GM18508 (cell line): ENCODE measurements around the gene C3orf85.
"Not testable (repeated sequence)": the region's sequence is repeated elsewhere in the genome, so short reads cannot be mapped to it uniquely, and the experiment has no call there.

ENCODE experiments used
- ATAC-seq: cut with Tn5 transposase; IDR thresholded peaks from one replicate; pipeline ENCODE4 v1.9.1; 2021; ENCODE audit warnings: moderate number of reproducible peaks; ENCODE audit not compliant: insufficient read depth, unreplicated experiment

C3orf85 gene, protein sequence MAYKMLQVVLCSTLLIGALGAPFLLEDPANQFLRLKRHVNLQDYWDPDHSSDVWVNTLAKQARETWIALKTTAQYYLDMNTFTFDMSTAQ

DNA sequence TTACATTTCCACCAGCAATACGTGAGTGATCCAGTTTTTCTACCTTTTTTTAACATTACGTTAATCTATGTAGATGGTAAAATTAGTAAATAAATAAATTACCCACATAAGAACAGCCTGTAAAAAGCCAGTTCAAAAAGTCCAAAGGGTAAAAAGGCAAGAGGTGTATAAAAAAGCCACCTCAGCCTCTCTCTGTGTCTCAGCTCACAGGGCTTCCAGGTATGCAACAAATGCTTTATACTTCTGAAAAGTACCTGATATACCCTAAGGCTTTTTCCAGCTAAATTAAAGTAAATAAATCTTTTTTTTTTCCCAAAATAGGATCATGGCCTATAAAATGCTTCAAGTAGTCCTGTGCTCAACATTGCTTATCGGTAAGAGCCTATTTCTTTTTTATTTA lies at the start of gene C3orf85:
Gene C3orf85, plus strand, starts transcription at position 197 of the 400 bp plus-strand sequence. Its CDS starts 129 bp downstream, at position 326.
- no peak for ATAC-seq

DNA sequence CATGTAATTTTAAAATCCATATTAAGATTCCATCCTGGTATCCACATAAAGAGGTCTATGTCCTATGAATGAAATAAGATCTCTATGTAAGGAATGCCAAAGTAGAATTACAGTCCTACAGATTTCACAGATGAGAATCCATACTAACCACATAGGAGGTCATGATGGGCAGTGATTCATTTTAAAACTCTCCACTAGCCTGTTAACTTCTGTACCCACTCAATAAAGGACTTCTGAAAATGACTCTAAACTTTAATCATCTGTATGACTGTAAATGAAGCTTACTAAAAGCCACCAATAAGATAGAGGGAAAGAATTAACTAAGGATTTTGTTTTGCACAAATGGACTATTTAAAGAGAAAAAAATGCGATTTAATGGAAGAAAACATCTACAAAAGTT lies 47.3 kb upstream of the C3orf85 start:
- ATAC-seq = no peak

DNA sequence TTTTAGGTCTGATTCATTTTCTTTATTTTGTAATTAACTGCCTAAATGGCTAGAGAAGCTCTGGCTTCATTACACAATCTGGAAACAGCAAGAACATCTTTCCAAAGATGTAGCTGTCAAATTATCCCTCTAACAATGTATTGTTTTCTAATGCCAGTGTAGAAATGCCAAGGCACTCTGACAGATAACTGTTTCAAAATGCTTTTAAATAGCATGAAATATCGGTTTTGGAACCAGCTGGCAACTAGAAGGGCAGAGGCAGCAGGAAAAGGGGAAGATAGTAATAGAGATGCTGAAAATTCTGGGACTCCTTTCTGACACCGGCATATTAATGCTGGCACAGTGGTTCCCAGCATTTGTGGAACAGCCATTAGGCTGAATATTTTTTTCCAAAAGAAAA lies 44.7 kb upstream of the C3orf85 start:
- no peak for ATAC-seq

DNA sequence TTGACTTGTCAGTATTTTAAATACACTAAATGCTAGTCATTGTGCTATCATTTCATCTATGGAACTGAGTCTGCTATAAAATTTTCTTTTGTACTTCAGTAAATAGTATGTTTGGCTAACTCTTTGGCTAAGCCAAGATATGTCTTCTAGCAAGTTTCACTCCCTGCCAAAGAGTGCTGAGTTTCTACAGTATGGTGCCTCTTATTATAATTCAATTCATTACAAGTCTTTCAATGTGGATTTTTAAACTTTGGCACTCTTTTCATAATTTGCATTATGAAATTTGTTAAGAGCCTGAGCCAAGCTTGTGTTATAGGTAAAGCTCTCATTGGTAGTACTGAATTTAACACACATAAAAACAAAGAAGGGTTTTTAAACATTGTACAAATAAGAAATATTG lies 43.0 kb upstream of the C3orf85 start:
- ATAC-seq = no peak

DNA sequence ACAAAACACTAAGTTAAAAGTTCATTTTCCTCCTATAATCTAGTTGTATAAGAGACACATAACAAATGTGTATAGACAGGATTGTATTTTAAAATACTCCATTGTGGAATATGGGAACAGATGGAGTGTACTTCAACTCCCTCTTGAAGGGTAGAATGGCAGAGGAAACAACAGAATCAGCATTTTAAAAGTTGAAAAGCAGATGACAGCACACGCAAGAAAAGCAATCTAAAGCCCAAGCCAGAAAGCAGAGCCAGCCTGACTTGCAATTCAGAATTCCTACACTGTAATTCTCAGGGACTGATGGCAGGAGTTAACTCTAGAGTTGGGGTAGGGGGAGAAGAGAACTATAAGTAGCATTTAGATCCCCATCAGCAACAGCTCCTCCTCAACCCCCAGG lies 41.4 kb upstream of the C3orf85 start:
- ATAC-seq = no peak

DNA sequence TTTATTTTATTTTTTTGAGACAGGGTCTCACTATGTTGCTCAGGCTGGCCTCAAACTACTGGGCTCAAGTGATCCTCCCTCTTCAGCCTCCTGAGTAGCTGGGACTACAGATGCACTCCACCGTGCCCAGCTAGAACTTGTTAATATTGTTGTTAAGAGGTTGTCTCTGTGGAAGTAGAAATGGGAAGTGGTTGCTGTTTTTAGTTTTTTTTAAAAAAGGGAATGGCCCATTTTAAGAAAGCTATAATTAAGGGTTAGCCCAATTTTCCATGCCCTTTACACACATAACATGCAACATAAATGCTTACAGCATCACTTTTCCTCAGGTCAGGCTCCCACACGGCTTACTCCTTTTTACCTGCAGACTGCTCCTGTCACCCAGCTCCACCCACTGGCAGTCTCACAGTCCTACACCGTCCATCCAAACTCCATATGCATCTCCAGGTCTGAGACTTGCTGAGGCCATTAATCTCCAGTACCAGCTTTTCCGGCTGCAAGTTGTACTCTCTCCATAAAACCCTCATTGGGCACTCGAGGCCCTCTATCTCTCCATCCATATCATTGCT lies 38.4 kb upstream of the C3orf85 start:
- no peak for ATAC-seq

DNA sequence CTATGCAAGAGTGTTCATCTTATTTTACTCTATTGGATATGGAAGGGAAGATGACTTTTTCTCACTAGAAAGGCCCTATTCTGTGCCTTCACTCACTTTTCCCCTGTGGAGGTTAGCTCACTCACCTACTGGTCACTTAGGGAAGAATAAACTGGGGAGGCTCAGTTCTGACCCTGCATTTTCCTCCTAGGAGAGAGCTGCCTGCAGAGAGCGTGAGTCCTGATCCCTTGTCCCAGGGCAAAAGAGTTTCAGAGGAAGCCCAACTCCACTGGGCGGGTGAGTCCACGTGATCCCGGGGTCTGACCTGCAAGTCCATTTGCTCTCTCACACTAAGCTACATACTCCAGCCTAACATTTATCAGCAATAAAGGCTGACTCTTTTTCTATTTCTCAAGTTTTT lies 26.9 kb upstream of the C3orf85 start:
- ATAC-seq = no peak

DNA sequence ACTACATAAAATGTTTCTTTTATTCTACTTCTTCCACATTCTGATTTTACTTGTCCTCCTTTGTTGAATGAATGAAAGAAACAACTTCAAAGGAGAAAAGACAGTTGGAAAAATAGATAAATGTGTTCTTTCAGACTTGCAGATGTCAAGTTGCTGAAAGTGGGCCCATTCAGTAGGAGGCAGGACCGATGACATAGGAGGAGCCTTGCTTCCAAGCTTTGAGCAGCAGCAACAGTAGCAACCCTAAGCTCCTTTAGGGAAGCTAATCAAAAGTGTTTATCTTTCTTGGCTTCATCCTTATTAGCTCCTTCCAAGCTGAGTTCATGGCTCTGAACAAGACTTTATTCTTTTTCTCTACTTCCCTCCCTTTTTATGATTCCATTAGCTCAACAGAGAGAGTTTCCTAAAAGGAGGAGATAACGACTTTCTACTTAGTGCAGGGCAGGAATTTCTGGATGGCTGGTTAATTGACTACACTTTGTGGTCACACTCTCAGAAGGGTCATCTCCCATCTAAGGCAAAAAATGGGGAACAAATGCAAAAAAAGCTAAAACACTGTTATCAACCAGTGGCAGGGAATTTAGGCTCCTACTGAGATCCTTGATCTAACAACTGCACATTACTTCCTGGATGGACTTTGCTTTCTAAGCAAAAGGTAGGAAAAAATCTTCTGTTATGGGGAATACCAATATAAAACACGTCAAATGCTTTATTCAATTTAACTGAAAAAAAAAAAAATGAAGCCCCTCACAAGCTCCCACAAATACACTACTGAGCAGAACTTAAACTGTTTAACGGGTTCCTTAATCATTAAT lies 23.4 kb upstream of the C3orf85 start:
- ATAC-seq = no peak

DNA sequence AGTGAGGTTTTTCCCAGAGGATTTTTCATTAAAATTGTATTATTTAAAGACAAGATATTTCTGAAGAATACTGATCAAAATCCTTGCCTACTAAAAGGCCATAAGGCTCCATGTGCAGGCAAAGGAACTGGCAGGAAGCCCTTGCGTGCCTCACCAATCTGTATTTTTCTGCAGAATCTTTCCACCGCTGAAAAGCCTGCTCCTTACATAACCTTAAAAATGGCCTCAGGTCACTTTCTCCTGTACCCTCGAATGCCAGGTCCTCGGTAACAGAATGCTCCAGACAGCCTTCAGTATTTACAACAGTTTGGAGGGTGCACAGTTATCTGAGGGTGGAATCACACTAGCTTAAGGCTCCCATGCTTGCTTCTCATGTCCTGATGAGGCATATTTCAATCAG lies 21.8 kb upstream of the C3orf85 start:
- no peak for ATAC-seq

DNA sequence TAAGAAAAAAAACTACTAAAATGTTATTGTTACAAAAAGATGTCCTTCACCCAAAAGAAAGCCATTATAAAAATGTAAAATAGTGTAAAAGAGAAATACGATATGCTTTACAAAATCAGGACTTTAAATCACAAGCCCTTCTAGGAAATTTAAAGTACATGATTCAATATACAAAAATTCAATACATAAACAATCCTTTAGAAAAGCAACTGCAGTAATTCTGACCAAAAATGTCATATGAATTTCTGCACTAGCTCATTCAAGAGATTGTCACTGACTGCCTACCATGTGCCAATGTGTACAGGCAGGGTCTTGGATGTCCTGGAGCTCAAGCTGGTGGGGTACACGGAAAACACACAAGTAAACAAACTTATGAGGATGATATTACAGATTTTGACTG lies 21.1 kb upstream of the C3orf85 start:
- no peak for ATAC-seq

DNA sequence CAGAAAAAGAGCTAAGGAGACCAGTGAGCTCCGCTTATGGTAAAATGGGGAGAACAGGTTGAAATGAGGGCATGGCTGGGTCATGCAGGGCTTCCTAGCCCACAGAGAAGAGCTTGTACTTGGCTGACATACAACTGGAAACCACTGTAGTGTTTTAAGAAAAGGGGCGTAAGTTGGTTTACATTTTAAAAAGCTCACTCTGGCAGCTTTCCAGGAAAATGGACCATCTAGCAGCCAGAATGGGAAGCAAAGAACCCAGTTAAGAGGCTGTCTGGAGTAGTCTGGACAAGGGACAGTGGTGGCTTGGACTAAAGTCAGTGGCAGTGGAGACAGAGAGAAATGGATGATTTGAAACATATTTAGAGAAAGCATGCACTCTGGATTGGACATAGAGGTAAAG lies 20.5 kb upstream of the C3orf85 start:
- ATAC-seq = no peak

DNA sequence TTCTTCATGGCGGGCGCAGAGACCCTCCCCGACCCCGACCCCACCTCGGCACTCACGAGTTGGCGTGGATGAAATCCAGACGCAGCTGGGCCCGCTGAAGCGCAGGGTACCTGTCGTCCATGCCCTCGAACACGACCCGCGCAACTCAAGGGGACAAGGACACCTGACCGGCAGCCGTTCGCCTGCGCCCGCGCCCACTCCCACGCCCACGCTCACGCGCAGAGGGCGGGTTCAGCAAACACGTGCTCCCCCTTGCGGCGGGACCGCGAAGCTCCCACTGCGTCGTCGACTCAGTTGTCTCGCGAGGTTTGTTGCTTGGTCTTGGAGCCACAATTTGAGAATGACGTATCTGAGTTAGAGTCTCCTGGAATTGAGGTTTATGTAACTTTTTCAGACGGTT lies 18.6 kb upstream of the C3orf85 start, which contains the start of gene MORC1:
Gene MORC1, minus strand, starts transcription at position 196 of the 400 bp plus-strand sequence. Its CDS starts 75 bp downstream, at position 121.
- no peak for ATAC-seq

DNA sequence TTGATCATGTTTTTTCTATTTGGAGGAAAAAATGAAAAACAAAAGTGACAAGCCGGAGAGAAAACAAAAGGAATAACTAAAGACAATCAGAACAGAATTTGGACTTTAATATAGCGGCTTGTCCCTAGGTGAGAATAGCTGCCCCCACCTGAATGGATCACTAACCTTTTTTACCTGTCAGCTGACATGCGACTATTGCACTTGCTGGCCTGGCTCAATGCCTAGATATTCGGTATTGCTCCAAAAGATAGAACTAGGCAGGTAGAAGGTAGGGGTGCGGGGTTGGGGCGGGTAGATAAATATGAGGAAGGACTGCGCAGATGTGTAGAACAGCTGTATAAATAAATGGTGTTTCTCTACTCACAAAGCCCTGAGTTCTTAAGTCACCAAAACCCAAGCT lies 17.9 kb upstream of the C3orf85 start:
- no peak for ATAC-seq

DNA sequence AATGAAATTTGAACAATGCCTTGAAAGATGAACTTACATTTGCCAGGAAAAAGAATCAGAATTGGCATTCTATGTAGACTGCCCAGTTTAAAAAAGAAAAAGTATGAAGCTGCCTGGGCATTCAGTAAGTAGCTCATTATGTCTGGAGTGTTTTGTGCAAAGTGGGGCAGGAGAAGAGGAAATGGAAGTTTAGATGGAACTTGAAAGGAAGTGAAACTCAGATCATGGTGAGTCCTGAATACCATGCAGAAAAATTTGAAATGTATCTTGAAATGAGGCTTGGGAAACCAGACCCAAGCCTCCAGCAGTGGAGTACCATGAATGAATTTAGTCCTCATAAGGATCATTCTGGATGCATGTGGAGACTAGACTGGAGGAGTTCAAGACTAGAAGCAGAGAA lies 13.8 kb upstream of the C3orf85 start:
- ATAC-seq = no peak

DNA sequence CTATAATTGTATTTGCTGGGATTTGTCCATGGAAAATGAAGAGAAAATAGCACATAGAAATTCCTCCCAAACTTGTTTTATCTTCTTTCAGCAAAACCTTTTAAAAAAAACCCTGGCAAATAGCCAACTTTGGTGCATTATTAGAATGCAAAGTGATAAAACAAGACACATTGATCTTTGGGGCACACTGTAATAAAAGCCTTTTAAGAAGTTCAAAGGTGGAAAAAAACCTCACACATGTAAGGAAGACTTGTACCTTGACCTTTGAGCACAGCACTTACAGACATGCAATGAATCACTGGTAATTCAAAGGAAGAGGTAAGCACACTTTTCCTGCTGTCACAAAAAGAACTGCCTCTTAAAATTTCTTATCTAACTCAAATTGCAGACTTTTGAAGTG lies 10.6 kb upstream of the C3orf85 start:
- ATAC-seq = no peak

DNA sequence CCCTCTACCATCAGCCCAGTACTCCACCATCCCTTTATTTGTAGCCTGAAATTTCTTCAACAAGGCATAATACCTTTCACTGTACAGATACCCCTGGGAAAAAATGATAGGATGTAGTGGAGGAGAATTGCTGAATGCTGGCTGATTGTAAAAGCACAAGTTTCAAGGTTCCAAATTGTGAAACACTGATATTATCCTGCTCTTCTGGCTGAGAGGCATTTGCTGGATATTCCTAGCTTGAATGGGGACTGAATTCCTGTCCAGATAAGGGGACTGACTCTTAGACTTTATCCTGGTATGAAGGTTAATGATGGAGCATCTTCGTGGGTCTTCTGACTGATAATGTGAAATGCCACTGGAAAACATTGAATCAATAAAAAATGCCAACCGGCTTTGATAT lies 9.0 kb upstream of the C3orf85 start:
- ATAC-seq = no peak

DNA sequence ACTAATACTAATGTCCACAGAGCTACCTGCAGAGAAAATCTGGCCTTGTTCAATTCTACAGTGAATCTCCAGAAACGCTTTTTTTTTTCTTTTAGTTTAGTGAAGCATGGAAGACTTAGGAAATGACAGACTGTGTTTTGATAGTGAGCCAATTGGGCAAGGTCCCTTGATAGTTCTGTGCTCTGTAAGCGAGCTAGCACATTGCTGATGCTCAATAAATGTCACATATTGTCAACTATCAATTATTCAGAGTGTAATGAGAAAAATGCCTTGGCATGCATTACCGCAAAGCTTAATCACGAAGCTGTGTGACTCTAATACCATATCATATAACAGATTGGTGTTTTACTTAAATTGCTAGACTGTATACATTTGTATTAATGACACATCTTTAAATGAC lies 5.2 kb upstream of the C3orf85 start:
- ATAC-seq = no peak

DNA sequence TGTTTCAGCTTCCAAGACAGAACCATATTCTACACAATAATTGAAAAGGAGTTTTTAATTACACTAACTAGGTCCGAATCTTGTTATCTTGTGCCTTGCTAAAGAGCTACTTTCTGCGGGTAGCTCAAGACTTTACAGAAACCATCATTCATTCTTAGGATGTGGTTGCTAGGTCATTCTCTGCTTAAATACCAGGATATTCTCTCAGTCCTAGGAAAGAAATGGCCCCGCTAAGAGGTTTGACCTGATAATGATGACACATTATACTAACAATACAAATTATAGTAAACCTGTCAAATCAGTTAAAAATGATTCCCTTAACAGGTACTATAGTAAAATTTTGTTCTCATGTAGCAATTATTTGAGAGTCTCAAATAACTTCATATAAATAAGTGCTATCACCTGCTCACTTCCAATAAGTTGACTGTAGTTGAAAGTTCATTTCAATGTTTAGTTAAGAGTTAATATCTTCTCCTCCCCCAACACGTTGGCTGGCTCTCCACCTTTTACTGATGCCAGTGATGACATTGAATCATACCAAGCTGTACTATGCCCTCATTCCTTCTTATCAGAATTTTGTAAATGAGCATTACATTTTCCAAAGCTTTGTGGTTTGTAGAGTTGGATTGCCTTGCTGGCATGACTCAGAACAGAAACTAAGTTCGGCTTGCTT lies 3.6 kb upstream of the C3orf85 start:
- ATAC-seq = no peak

DNA sequence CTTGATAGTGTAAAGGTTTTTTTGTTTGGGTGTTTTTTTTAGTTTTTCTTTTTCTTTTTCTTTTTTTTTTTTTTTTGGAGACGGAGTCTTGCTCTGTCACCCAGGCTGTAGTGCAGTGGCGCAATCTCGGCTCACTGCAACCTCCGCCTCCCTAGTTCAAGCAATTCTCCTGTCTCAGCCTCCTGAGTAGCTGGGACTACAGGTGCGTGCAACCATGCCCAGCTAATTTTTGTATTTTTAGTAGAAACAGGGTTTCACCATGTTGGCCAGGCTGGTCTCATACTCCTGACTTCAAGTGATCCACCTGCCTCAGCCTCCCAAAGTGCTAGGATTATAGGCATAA lies 3.1 kb upstream of the C3orf85 start:
- not testable (repeated sequence) for ATAC-seq

DNA sequence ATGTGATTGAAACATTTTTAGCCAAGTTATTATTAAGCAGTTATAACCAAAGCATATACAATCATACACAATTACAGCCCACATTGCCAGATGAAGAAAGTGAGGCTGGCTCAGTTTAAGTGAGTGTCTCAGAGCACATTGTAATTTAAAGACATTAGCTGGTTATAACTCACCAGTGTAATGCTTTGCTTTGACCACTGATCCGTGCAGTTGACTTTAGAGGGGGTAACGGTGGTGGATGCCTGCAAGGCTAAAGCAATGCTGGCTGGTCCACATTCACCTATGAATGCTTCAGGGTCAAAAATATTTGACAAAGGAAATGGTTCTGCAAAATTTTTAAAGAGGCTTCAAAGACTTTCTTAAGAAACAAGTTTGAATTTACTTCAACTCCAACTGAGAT lies 1.2 kb downstream of the C3orf85 start:
- no peak for ATAC-seq

DNA sequence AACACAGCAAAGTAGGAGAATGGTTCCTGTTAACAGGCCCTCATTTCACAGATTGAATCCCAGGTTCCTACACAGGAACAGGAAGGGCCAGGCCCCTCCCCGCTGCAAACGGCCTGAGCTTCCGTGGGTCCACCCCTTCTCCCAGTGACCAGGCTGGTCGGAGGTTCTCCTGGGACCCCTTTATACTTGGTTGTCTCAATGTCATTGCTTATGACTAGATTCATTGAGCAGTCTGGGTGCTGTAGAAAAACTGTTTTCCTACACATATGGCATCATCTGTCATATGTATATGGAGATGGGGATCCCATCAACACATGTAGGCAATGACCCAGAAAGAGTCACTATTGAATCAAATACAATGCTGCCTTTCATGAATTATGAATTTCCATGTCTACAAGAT lies 3.8 kb downstream of the C3orf85 start:
- no peak for ATAC-seq
